HL-60/S4 (cell line): ENCODE measurements around the gene TTLL7.
"Not testable (repeated sequence)": the region's sequence is repeated elsewhere in the genome, so short reads cannot be mapped to it uniquely, and the experiment has no call there.

ENCODE experiments used
- in situ Hi-C: fragments of 300-500 bp; cut with MboI; formaldehyde crosslinking; loops from 2 replicates; pipeline ENCODE4 v1.14.3; 2022; ENCODE audit warnings: low sequenced_read_pairs

TTLL7 gene

DNA sequence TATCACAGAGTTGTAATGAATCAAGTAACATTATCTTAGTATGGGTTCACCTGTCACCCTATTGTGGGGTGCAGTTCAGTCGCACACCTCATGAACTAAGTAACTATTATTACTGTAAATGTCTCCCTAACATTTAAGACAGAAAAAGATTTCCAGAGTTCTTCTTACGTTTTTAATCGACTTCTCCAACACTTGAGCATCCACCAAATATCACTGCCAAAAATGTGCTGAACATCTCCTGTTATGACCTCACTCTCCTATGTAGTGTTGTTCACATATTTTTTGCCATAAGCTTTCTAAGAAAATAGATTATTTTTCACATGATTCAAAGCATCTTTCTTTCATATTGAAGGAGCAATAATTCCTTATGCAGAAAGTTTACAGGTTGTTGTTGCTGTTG is 1.3 kb downstream of the TTLL7 start:
- in situ Hi-C loops, result no loop called here

DNA sequence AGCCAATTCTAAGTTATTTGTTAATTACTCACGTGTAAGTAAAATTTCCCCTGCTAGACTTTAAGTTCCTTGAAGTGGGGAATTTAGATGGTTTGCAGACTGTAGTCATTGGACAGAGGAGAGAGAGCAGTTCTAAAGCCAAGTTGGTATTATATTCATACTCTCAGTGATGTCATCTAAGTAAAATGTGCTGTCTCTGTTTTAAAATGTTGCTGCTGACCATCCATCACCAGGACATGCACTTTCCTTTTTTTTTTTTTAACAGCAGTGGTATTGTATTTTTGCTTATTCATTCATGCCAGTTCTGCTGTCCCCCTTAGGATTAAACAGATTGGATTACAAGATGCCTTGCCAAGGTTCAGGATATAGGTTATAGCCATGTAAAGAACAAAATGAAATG is 2.3 kb downstream of the TTLL7 start:
- in situ Hi-C loops, result no loop called here

DNA sequence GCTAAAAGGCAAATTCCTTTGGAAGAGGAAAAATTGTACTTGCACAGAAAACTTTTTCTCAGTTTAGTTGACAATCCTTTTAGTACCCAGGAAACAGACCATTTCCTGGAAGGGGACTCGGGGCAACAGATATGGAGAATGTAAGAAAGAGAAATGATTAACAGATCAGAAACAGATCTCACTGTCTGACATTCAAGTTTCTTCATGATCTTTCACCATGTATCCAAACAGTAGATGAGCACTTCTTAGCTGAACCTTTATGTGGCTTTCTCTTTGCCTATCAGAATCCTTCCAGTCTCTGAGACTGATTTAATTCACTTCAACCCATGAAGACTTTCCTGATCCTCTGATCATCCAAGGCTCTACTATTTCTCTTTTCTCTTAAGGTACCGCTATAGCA is 2.7 kb downstream of the TTLL7 start:
- in situ Hi-C loops, result no loop called here

DNA sequence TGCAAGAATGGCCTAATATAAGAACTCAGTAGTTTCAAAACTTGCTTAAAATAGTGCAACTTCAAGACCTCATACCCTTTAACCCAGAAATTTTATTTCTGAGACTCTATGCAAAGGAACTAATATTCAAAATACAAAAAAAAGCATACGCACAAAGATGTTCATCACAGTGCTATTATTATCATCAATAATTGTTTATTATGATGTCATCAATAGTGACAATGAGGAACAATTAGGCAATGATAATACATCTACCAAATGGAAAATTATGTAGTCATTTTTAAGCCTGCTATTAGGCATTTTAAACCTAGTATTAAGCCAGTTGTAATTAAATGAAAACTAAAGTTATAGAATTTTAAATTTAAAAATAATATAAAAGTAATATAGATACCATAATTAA is 3.3 kb downstream of the TTLL7 start:
- in situ Hi-C loops, result no loop called here

DNA sequence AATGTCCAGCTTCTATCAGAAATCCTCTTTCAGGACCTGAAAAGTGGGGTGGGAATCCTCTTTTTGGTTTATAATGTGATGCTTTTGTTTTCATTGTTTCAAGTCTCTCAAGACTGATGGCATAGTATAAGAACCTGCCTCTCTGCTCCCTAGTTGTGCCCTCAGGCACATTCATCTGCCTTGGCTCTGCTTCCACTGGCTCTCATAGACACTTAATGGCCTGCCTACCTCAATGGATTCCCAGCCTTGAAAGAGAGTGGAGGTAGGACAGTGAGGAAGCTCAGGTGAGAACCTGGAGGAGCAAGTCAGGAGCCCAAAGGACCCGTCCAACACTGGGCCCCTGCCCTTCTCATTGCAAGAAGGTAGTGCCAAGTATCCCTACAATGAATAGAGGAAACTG is 4.8 kb downstream of the TTLL7 start:
- in situ Hi-C loops, result no loop called here

DNA sequence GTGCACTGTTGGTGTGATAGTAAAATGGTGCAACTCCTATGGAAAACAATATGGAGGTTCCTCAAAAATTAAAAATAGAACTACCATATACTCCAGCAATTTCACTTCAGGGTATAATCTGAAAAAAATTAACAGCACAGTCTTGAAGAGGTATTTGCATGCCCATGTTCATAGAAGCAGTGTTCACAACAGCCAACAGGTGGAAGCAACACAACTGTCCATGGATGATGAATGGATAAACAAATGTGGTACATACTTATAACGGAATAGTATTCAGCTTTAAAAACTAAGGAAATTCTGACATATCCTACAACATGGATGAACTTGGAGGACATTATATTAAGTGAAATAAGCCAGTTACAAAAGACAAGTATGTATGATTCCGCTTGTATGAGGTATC is 8.2 kb downstream of the TTLL7 start:
- in situ Hi-C loops, result no loop called here

DNA sequence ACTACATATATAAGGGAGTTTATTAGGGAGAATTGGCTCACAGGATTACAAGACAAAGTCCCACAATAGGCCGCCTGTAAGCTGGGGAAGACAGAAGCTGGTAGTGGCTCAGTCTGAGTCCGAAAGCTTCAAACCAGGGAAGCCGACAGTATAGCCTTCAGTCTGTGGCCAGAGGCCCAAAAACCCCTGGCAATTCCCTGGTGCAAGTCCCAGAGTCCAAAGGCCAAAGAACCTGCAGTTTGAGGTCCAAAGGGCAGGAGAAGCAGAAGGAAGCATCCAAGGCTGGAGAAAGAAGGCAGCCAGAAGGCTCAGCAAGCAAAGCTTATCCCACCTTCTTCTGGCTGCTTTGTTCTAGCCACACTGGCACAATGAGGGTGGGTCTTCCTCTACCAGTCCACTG is 13.9 kb downstream of the TTLL7 start:
- in situ Hi-C loops, result no loop called here

DNA sequence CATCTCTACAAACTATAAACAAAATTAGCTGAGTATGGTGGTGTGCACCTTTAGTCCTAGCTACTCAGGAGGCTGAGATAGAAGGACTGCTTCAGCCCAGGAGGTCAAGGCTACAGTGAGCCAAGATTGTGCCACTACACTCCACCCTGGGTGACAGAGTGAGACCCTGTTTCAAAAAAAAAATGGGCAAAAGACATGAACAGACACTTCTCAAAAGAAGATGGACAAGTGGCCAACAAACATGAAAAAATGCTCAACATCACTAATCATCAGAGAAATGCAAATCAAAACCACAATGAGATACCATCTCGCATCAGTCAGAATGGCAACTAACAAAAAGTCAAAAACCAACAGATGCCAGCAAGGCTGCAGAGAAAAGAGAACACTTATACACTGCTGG is 15.0 kb downstream of the TTLL7 start:
- in situ Hi-C loops, result not testable (repeated sequence)

DNA sequence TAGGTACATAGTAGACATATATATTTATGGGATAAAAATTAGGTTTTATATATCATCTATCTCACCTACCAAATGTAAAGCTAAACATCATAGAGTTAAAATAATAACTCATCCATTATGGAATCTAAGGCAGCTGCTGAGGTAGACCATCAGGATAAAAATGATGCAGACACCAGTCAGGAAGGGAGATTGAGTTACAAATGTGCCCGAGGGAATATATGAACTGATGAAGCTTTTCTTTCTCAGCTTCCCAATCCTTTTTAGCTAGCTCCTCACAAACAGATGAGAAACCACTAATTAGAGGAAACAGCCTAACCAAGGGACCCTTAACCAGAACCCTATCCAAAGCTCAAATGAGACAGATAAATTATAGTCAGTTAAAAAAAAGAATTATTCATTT is 20.9 kb downstream of the TTLL7 start:
- in situ Hi-C loops, result no loop called here

DNA sequence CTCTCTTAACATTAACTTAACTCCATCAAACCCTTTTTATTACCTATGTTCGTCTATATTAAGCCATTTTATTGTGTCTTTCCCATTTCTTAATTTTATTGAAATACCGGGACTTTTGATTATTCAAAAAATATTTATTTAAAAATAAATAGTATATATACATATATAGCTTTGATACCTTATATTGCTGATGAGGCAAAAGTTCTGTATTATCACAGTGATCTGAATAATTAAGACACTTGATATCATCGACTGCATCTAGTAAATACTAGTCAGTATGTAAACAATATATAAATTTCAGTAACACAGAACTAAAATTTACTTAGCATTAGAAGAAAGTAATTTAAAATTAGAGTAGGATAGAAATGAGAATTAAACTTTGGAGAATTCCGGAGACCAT is 22.0 kb downstream of the TTLL7 start:
- in situ Hi-C loops, result no loop called here

DNA sequence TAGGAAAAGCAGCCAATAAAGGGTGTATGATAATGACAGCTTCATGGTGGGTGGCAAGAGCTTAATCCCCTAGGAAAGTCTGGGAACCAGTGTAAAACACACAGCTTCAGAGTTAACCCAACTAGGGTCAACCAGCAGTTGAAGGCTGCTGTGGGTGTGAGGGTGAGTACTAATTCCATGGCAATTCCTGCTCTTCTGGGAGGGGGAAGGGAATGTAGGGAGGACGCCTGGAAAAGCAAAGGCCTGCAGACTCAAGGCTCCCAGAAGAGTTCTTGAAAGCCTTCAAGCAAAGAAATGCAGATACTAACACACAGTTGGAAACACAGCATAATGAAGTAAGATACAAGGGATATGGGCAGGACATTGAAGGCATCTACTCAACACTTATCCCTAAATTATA is 28.1 kb downstream of the TTLL7 start:
- in situ Hi-C loops, result no loop called here

DNA sequence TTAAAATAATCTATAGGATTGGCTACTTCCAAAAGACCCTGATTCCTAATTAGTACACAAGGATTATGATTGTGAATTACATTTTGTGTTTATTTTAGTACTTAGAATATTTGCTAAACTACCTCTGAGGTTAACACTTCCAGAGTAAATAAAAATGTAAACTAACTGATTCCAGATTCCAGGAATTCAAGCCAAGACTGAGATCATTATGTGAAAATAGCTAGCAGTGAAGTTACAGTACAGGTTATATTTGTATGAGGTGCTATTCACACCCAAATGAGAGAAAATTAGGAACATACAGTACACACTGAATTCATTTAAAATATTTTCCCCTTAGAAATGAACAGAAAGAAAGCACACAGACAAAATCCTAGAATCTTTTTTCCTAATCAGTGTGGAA is 28.8 kb downstream of the TTLL7 start:
- in situ Hi-C loops, result no loop called here

DNA sequence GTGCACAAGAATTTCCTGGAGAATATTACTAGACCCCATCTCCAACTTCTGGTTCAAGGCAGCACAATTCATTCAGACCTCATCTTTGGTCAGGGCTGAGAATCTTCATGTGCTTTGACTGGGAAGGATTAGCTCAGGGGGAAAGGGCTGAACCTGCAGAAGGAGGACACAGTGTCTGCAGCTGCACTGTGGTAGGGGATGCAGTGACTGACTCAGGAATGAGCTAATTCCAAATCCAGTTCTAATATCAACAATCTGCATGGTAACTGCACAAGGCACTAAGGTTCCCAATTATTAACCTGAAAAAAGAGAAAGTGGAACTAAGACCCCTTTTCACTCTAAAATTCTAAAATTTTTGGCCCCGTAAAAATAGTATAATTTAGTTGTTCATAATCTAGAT is 31.6 kb downstream of the TTLL7 start:
- in situ Hi-C loops, result no loop called here

DNA sequence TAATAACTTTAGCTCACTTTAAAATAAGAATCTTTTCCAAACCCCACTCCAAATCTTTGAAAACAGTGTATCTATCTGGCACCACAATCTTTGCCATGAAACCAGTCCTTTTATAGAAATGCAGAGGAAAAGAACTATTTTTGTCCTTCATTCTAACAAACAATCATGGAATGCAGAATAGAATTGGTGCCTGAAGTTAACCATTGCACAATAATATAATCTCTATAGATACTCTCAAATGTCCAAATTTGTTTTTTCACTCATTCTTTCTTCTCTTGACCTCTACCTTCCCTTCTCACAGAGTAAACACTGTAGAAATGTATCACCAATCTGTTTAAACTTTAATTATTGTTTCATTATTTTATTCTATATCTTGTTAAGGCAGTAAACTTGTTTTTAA is 34.8 kb downstream of the TTLL7 start:
- in situ Hi-C loops, result no loop called here

DNA sequence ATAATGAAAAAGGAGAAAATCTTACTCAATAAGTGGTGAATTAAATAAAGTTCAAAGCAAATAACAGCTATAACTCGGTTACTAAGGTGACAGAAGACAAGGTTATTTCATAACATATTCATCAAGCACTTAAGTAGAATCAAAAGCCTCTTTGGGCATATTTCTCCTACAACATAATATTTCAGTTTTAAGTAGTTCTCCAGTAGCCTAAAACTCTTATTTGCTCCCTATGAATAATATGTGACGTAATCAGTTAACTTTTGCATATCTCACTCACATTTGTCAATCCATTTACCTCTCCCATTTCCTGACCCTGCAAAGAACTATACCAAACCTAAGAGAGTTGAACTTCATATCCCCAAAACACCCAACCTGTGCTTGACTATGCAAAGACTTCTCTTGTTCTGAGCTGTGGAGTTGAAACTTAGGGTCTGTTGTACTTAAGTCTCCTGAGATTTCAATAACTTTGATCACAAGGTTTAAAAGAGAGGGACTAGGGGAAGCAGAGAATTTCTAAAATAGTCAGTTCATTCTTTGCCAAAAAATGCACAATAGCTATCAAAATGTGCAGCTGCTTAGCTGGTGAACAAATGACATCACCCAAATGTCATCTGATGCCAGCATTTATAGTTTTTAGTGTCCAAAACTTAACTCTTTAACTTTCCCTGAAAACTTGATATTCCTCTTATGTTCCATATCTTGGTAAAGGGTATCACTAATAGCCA is 37.2 kb downstream of the TTLL7 start:
- in situ Hi-C loops, result no loop called here

DNA sequence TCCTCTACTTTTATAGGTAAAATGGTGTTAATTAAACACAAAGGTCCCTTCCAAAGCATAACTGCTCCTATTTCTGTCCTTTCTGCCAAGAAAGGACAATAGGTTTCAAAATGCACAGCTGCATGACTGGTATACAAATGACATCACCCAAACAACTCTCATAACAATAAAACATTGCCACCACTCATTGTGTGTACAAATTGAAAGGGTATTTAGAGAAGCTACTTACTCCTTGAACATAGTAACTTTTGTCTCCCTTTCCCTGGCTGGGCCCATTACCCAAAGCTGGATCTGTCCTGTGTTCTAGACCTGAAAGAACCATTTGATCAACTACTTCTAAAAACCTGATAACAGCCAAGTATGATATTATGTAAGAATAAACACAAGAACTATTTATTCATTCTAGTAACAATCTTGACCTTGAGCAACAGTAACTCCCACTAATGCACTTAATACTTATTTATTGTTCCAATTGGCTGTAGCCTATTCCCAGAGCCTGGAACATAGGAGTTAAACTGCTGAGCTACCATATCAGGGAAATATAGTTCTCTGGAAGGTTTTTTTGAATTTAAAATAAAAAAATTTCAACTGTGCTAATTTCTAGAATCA is 38.2 kb downstream of the TTLL7 start:
- in situ Hi-C loops, result no loop called here

DNA sequence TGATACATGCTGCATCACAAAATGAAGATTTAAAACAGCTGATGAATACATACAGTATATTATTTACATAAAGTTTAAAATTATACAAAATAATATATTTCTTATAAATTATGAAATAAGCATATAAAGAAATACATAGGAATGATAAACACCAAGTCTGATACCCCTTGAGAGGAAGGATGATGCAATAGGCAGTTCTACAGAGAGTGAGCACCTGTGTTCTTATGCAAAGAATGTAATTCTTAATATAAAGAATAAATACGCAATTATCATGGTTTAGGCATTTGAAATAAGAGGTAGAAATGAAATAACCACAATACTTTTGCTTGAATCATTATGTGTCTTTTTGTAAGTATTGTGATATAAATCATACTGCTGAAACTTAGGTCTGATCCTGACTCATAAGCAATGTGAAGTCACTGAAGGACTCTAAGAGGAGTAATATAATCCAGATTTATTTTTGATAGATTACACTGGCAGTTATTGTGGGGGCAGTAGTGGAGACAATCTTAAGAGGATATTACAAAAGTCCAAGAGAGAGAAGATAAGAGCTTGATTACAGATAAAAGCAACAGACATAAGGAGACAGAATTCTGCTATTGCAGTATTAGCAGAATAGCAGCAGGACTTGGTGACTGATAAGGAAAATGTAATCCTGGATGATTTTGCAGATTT is 39.0 kb downstream of the TTLL7 start:
- in situ Hi-C loops, result no loop called here

DNA sequence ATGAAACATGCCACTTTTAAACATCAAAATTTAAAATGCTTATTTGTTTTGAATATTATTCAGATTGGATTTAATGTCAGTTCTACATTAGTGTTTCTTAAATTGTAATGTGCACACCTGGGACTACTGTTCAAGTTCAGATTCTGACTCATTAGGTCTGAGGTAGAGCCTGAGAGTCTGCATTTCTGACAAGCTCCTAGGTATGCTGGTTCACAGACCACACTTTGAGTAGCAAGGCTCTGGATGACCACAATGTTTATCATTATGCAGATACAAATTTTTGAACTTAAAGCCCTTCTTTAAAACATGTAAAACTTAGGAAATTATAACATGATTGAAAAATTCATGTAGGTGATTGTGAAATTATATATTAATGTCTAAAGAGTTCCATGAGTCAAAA is 40.2 kb downstream of the TTLL7 start:
- in situ Hi-C loops, result no loop called here

DNA sequence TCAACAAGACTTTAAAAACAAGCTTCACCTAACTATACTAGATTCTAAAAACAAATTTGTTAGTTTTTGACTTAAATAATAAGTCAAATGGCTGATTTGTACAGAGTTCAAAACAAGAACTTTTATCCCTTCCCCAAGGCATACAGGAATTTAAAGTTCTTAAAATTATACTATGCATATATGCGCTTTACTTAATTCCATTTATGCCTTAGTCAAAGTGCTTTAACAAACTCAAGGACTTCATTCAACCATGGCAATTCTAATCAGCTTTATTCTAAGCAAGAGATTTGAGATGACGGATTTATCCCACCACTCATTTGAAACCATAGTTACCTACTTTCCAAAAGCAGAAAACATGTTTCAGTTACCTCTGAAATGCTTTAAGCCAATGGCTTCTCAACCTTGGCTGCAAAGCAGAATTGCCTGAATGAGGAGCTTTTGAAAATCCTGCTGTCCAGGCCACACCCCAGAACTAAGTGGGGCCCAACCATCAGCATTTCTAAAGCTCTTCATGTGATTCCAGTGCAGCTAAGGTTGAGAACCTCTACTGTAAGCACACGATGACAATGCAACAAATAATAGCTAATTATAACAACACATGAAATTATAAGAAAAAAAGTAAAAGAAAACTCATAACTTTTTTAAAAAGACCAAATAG is 44.6 kb downstream of the TTLL7 start:
- in situ Hi-C loops, result no loop called here

DNA sequence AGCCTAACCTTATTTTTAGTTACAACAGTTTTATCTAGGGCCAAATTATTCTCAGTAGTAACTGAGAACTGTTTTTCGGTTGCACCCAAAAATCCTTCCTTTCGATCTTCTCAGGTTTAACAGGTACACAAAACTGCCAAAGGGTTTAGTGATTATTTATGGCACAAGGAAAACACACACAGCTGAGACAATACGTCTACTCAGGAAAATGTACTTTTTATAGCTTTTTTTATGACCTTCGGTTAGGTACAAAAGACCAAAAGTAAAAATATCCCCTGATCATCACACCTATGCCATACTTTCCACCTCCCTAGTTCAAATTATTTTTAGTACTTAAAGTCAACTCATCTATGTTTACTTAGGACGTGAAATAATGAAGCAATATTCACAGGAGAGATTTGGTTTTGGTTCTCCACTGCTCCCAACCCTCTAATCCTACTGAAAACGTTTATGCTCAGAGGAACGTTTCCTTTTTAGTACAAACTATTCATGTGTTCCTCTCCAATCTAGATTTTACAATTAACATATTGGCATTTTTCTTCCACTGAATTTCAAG is 48.7 kb downstream of the TTLL7 start:
- in situ Hi-C loops, result no loop called here

DNA sequence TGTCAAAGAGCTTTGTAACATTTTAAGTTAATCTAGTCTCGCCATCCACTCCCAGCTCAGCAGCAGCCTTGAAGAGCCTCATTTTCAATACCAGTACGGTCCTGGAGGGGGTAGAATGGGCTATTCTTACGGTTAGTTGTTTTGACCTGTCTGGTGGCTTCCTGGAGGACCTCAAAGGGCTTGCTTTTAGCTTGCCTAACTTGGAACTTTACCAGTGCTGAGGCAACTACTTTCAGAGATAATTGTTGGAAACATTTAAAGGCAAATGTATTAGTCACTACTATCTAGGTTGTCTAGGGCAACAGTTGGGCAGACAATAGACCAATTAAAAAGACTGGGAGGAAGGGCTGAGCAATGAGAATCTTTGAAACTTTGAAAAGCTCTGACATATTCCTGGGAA is 56.0 kb downstream of the TTLL7 start:
- in situ Hi-C loops, result loop anchor here (25.0 kb wide), 1 partner anchor 669 kb away; no protein-coding TSS in a partner anchor
